Colonic mucosa (tissue), 4 donors: ENCODE data around the gene EYA2. TPM values are rescaled to one million over a fixed set of nuclear protein-coding genes. Genes with fewer than 3 reads are reported as not detected.

Experiments used
- DNase-seq: peaks from one replicate; pipeline ENCODE4 v3.0.0-alpha.2; 2020
- H3K27ac ChIP-seq: fragments of 200-600 bp; one replicate; pipeline ENCODE4 v1.8.0; 2021
- H3K27me3 ChIP-seq: fragments of 200-600 bp; one replicate; pipeline ENCODE4 v1.8.0; 2021
- H3K36me3 ChIP-seq: fragments of 200-600 bp; one replicate; pipeline ENCODE4 v1.8.0; 2021
- H3K4me1 ChIP-seq: fragments of 200-600 bp; one replicate; pipeline ENCODE4 v1.8.0; 2021; ENCODE audit warnings: mild to moderate bottlenecking
- H3K4me3 ChIP-seq: fragments of 200-600 bp; one replicate; pipeline ENCODE4 v1.8.0; 2021
- H3K9ac ChIP-seq, 2 donors: one replicate each; pipeline ENCODE4 v1.7.0; 2013; ENCODE audit warnings: control low read depth in 2 of 2, low read depth in 2 of 2, low read length in 2 of 2
- H3K9me3 ChIP-seq: fragments of 200-600 bp; one replicate; pipeline ENCODE4 v1.8.0; 2021
- CTCF ChIP-seq: fragments of 200-600 bp; IDR thresholded peaks from one replicate; pipeline ENCODE4 v1.8.0; 2022; ENCODE audit warnings: antibody characterized with exemption, mild to moderate bottlenecking
- intact Hi-C: fragments of 100-400 bp; cut with DNase I; formaldehyde crosslinking; loops from one replicate; pipeline ENCODE4 v1.14.1; 2022
- total RNA-seq, 2 donors: library from RNA; stranded (reverse); fragmentation: NEBNext Ultra II Directional in 1 of 2; extraction: Animal tissue kit (Norgen Biotek cat#: 25700) in 1 of 2; gene quantifications; one replicate each; pipeline ENCODE4 v1.2.1, GENCODE V29; 2021
- donor health status: healthy.
- donor health status: DM: no; HTN: no; CAD: no.
- donor health status: DM: no; HTN: no; CAD: no.

Gene EYA2
- total RNA-seq, 2 donors from 2014 or later = 8.9 to 16.8 TPM

- intact Hi-C loops = no loop called here
- peaks cover 4% of the 10 kb centered on the region for H3K4me1 ChIP-seq
- H3K4me3 ChIP-seq = no peak overlapping the region
- no peaks in the 10 kb centered on the region for H3K9me3 ChIP-seq
- no peak for DNase-seq
- no peaks in the 10 kb centered on the region for H3K36me3 ChIP-seq
- TF ChIP-seq CTCF = no peak
- H3K9ac ChIP-seq = no peak overlapping the region
- no peak overlapping the region for H3K27ac ChIP-seq
- H3K27me3 ChIP-seq = no peaks in the 10 kb centered on the region
Observed at GRCh38 chr20:46993465-46994095, 98.9 kb downstream of the EYA2 start.

- no peak for TF ChIP-seq CTCF
- intact Hi-C loops = no loop called here
- no peak overlapping the region for H3K4me3 ChIP-seq
- H3K4me1 ChIP-seq = peaks cover 4% of the 10 kb centered on the region
- H3K9ac ChIP-seq = no peak overlapping the region
- H3K9me3 ChIP-seq = no peaks in the 10 kb centered on the region
- H3K36me3 ChIP-seq = no peaks in the 10 kb centered on the region
- H3K27me3 ChIP-seq = no peaks in the 10 kb centered on the region
- H3K27ac ChIP-seq = no peak overlapping the region
- no peak for DNase-seq
Observed at GRCh38 chr20:46994341-46994740, 99.7 kb downstream of the EYA2 start.

- no peaks in the 10 kb centered on the region for H3K27me3 ChIP-seq
- H3K9ac ChIP-seq = no peak overlapping the region
- H3K4me1 ChIP-seq = peaks cover 3% of the 10 kb centered on the region
- intact Hi-C loops = no loop called here
- no peaks in the 10 kb centered on the region for H3K36me3 ChIP-seq
- no peak overlapping the region for H3K4me3 ChIP-seq
- TF ChIP-seq CTCF = no peak
- no peak overlapping the region for H3K27ac ChIP-seq
- H3K9me3 ChIP-seq = no peaks in the 10 kb centered on the region
- no peak for DNase-seq
Observed at GRCh38 chr20:46995561-46996142, 101.0 kb downstream of the EYA2 start.

- Histone ChIP-seq H3K9me3 (no peaks in the 10 kb centered on the region), H3K27ac (no peak overlapping the region), H3K9ac (no peak overlapping the region), H3K36me3 (no peaks in the 10 kb centered on the region), H3K4me3 (no peak overlapping the region), H3K4me1 (no peaks in the 10 kb centered on the region), H3K27me3 (no peaks in the 10 kb centered on the region)
- intact Hi-C loops = no loop called here
- no peak for DNase-seq
- no peak for TF ChIP-seq CTCF
Observed at GRCh38 chr20:46997187-46997586, 102.5 kb downstream of the EYA2 start.

GRCh38 chr20:46998477-46999240, 104.0 kb downstream of the EYA2 start:
- TF ChIP-seq CTCF = no peak
- no peaks in the 10 kb centered on the region for H3K9me3 ChIP-seq
- no peak overlapping the region for H3K9ac ChIP-seq
- no peaks in the 10 kb centered on the region for H3K36me3 ChIP-seq
- no peak overlapping the region for H3K4me3 ChIP-seq
- H3K27ac ChIP-seq = no peak overlapping the region
- peak; percentile 32 for DNase-seq
- intact Hi-C loops = no loop called here
- H3K4me1 ChIP-seq = no peaks in the 10 kb centered on the region
- H3K27me3 ChIP-seq = no peaks in the 10 kb centered on the region
